ENCODE measurements around the gene CBFA2T3.

CBFA2T3 gene

GRCh38 chr16:88830783-88831182 lies 146.2 kb downstream of the CBFA2T3 start:
- DNase-seq, result no peak

- no peak for DNase-seq
Measured at GRCh38 chr16:88830258-88830657, 146.7 kb downstream of the CBFA2T3 start.

- no peak for DNase-seq
Measured at GRCh38 chr16:88828711-88829110, 148.3 kb downstream of the CBFA2T3 start.

- no peak for DNase-seq
Measured at GRCh38 chr16:88827727-88828126, 149.3 kb downstream of the CBFA2T3 start.

GRCh38 chr16:88826070-88826840 lies 150.8 kb downstream of the CBFA2T3 start:
- no peak for DNase-seq

GRCh38 chr16:88825146-88825545 lies 151.9 kb downstream of the CBFA2T3 start:
- no peak for DNase-seq

Data from NCI-H774 (cell line).